Rectal smooth muscle tissue (tissue), 1 donor: ENCODE measurements around the gene BIN1.

Experiments
- H3K27ac ChIP-seq: one replicate; pipeline ENCODE4 v1.7.0; 2013; ENCODE audit warnings: low read depth, low read length, inconsistent platforms
- H3K27me3 ChIP-seq: one replicate; pipeline ENCODE4 v1.7.0; 2013; ENCODE audit warnings: low read length; ENCODE audit not compliant: control insufficient read depth, insufficient read depth
- H3K36me3 ChIP-seq: one replicate; pipeline ENCODE4 v1.7.0; 2013; ENCODE audit warnings: low read length; ENCODE audit not compliant: control insufficient read depth, insufficient read depth
- H3K4me1 ChIP-seq: one replicate; pipeline ENCODE4 v1.7.0; 2013; ENCODE audit warnings: low read length; ENCODE audit not compliant: control insufficient read depth, insufficient read depth
- H3K4me3 ChIP-seq: one replicate; pipeline ENCODE4 v1.7.0; 2013; ENCODE audit warnings: low read length
- H3K9ac ChIP-seq: one replicate; pipeline ENCODE4 v1.7.0; 2013; ENCODE audit warnings: low read length

The BIN1 gene

DNA sequence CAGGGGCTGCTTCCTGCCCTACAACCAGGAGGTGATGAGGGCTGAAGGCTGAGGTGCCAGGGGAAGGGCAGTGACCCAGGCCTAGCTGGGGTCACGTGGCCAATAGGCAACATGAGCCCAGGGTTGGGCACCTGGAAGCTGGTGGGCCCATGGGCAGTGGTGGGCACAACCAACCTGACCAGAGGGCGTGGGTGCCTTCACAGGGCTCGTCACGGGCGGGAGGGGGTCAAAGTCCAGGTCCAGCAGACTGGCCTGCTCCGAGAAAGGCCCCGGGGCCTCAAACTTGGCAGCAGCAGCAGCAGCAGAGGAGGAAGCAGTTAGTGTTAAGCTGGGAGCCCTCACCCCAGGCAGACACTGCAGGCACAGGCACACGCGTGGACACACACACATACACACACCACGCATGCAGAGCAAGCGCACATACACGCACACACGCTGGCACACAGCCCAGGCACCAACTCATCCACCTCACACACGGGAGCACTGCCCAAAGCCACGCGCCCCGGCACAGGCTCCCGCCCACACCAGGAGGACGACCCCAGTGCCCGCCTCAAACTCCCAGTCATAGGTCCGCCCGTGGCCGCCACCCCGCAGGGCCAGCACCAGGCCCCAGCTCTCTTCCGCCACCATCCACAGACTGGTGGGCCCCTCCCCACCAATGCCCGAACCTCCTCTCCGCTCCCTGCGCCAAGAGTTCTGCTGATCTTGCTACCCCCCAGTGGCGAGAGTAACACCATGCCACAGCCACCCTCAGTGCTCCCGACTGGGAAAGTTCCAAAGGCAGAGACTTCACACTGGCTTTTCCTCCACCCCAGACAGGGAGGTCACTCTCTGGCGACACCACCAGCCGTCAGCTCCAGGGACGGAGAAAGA lies 53.0 kb downstream of the BIN1 start:
- H3K9ac ChIP-seq = no peak overlapping the region
- H3K4me1 ChIP-seq = no peaks in the 10 kb centered on the region
- no peak overlapping the region for H3K27ac ChIP-seq
- H3K36me3 ChIP-seq = no peaks in the 10 kb centered on the region
- no peak overlapping the region for H3K4me3 ChIP-seq
- no peaks in the 10 kb centered on the region for H3K27me3 ChIP-seq

DNA sequence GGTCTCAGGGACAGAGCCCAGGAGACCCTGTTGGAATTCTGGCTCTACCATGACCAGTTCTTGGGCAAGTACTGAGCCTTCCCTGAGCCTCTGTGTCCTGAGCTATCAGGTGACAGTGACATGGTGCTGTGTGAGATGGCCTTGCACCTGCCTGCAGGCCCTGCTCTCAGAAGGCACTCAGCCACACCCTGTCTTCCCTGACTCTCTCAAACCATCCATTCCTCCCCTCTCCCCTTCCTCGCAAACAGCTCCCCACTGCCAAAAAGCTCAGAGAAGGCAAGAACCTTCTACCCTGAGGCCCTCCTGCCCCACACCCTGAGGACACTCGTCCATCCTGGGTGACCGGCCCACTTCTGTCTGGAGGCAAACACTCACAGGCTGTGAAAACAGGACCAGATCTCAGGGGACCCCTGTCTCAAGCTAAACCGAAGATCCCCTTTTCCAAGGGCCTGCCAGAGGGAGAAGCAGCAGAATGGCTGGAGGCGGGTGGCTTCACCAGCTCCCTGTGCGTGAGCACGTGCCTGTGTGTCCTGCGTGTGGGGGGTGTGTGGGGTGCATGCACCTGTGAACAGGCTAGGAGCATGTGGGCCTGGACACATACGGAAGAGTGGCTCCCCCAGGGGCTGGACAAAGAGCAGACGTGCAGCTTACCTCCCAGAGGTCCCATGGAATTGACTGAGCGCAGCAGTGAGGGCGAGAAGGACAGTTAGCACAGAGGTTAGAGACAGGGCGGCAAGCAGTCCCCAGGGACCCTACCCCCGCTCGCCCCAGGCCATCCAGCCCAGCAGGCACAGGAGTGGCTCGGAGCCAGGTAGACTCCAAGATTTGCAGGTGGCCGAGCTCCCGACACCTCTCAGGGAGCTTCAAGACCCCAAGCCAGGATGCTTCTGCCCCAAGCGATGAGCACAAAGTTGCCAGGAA lies 53.9 kb downstream of the BIN1 start:
- no peak overlapping the region for H3K4me3 ChIP-seq
- no peaks in the 10 kb centered on the region for H3K4me1 ChIP-seq
- H3K27me3 ChIP-seq = no peaks in the 10 kb centered on the region
- H3K36me3 ChIP-seq = peaks cover 4% of the 10 kb centered on the region
- no peak overlapping the region for H3K9ac ChIP-seq
- H3K27ac ChIP-seq = no peak overlapping the region

DNA sequence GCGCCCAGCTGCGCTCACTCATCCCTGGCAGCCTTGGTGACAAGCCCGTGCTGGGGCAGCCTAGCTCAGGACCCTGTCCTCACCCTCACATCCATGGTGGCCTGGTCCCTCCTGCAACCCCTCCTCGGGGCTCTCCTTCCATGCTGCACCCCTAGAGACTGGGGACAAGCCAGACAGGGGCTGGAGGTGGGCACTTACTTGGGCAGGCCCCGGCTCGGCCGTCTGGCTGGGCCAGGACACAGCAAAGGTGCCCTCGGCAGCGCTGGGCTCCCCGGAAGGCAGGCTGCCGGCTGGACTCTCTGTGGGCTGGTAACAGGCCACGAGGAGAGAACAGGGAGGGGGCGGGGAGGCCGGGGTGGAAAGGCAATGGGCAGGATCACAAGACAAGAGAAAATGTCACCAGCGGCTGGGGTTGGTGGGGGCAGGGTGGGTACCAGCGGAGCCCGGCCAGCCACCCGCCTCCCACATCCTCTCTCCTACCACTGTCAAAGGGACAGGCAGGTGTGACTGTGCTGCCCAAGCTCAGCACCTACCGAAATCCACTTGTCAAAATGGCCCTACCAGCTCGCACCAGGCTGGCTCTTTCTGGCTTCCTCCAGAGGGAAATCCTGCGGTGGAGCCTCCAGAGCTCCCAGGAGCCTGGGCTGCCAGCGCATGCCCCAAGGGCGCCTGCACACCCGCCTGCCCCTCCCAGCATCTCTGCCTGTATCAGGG lies 54.7 kb downstream of the BIN1 start:
- Histone ChIP-seq H3K27ac (no peak overlapping the region), H3K4me1 (no peaks in the 10 kb centered on the region), H3K27me3 (no peaks in the 10 kb centered on the region), H3K9ac (no peak overlapping the region), H3K4me3 (no peak overlapping the region), H3K36me3 (peaks cover 4% of the 10 kb centered on the region)

DNA sequence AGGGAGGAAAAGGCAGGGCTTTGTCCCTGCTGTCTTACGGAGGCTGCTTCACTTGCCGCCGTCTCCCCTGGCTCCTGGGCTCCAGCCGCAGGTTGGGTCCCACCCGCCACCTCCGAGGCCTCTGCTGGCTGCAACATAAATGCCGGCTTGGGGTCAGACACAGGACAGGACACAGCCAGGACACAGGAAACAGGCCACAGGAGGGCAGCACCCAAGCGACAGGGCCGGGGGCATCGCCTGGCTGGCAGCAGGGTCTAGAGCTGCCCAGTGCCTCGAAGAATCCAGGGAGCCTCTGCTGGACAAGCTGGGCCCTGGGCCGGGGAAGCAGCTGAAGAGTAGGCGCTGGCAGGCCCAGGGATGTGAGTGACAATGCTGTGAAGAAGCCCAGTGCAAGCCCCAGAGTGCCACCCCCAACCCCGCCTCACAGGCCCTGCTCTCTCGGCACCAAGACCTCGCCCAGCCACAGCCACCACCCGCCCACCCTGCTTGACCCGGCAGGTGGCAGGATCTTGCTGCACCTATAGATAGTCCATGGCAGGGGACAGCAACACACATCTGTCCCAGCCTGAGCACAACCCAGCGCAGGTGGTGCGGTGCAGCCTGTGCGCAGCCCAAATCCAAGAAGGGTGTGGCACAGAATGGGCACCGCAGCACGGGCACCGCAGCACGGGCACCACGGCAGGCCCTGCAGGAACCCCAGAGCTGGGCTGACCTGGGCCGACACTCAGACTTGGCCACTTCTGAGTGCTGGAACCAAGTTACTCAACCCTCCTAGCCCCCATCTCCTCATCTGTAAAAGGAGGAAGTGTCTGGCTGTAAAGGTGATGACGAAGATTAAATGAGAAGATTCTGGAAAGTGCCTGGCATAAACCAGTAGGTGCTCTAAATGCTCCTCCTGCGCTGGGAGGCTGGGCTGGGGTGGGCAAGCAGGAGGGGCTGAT lies 55.6 kb downstream of the BIN1 start:
- Histone ChIP-seq H3K4me1 (no peaks in the 10 kb centered on the region), H3K27ac (no peak overlapping the region), H3K9ac (no peak overlapping the region), H3K4me3 (no peak overlapping the region), H3K27me3 (no peaks in the 10 kb centered on the region), H3K36me3 (peaks cover 4% of the 10 kb centered on the region)

DNA sequence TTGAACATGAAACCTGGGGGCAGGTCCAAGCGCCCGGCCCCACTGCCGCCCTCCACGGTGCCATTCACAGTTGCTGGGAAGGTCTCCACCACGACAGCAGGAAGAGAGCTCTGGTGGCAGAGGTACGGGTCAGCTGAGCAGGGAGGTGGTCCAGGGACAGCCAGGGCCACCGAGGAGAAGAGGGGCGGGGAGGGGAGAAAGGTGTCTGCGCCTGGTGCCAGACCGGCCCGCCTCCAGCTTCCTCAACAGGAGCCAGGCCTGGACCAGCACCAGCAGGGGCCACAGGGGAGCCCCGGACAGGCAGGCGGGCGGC lies 56.2 kb downstream of the BIN1 start:
- Histone ChIP-seq H3K27me3 (no peaks in the 10 kb centered on the region), H3K27ac (no peak overlapping the region), H3K4me3 (no peak overlapping the region), H3K4me1 (no peaks in the 10 kb centered on the region), H3K36me3 (peaks cover 4% of the 10 kb centered on the region), H3K9ac (no peak overlapping the region)

DNA sequence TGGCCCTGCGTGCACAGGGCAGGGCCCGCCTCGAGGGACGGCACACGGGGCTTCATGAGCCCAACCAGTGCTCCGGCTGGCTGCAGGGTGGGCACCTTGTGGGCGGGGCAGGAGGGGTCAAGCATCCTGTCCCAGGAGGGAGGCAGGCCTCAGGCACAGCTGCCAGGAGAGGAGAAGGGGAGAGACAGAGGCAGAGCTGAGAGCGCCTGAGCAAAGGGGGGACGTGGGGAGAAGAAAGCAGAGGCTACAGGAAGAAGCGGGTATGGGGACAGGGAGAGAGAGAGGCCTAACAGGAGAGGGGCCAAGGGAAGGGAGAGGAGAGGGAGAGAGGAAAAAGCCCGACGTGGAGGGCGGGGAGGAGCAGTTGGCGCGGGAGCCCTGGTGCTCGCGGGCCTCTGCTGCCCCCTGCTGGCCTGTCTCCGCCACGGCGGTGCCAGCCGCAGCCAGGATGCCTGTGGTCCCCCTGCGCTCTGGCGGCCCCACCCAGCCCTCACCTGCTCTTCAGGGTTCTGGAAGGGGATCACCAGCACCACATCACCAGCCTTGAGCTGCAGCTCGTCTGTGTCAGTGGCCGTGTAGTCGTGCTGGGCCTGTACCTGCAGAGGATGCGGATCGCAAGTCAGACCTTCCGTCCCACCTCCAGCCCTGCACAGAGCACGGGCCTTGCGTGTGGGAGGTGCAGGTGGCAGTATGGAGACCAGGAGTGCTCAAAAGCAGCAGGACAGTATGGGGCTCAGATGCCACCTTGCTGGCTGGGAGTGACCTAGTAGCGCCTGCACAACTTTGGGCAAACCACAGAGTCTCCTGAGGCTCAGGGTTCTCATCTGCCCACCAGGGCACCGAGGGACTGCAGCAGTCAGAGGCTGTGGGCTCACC lies 56.8 kb downstream of the BIN1 start:
- Histone ChIP-seq H3K27me3 (no peaks in the 10 kb centered on the region), H3K9ac (no peak overlapping the region), H3K4me3 (no peak overlapping the region), H3K27ac (no peak overlapping the region), H3K36me3 (peaks cover 4% of the 10 kb centered on the region), H3K4me1 (no peaks in the 10 kb centered on the region)

DNA sequence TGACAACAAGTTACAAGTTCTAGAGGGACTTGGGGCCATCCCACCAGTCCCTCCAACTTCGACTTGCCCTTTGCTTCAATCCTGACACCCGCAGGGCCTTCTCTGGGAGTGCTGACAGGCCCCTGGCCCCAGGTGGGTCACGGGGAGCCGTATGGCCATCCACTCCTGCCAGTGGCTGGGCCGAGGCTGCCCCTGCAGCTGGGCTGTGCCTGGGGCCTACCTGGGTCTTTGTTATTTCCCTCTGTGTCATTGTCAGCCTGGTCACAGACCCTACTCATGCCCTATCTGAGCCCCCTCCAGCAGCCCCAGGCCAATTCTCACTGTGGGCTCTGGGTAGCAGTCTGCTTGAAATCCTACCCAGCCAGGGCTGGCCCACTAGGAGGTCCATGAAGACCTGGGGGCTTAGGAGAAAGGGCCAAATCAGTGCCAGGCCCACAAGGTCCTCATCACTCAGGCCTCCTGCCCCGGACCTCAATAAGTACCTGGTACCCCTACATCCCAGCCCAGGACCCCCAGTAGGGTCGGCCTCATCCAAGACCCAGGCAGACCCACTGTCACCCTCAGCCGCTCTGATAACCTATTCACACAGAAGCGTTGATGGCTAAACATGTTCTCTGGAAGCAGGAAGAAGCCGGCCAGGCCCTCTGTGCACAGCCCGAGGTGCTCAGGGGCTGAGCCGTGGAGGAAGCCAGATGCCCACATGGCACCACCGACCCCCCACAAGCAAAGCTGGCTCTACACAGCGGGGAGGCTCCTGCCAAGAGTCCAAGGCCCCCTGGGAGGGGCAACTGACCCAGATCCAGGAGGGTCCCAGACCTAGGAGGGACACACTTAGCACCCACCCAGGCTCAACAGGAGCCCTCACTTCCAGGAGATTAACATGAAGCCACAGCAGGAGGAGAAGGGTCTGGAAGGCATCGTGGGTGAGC lies 57.7 kb downstream of the BIN1 start:
- H3K36me3 ChIP-seq = peaks cover 4% of the 10 kb centered on the region
- H3K4me3 ChIP-seq = no peak overlapping the region
- no peaks in the 10 kb centered on the region for H3K27me3 ChIP-seq
- no peaks in the 10 kb centered on the region for H3K4me1 ChIP-seq
- no peak overlapping the region for H3K27ac ChIP-seq
- H3K9ac ChIP-seq = no peak overlapping the region

DNA sequence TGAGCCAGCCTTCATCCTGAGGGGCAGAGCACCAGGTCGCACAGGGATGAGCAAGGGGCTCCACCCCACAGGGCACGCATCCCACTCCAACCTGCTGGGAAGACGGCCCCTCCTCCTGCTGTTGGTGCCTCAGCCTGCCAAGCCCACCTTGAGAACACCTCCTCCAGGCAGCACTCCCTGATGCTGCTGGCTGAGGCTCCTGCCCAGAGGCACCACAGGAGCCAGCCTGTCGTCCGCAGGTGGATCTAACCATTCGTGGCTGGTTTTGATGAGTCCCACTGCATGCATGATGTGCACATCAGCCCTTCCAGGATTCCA lies 58.4 kb downstream of the BIN1 start:
- Histone ChIP-seq H3K4me3 (no peak overlapping the region), H3K27ac (no peak overlapping the region), H3K36me3 (peaks cover 4% of the 10 kb centered on the region), H3K9ac (no peak overlapping the region), H3K27me3 (no peaks in the 10 kb centered on the region), H3K4me1 (no peaks in the 10 kb centered on the region)

DNA sequence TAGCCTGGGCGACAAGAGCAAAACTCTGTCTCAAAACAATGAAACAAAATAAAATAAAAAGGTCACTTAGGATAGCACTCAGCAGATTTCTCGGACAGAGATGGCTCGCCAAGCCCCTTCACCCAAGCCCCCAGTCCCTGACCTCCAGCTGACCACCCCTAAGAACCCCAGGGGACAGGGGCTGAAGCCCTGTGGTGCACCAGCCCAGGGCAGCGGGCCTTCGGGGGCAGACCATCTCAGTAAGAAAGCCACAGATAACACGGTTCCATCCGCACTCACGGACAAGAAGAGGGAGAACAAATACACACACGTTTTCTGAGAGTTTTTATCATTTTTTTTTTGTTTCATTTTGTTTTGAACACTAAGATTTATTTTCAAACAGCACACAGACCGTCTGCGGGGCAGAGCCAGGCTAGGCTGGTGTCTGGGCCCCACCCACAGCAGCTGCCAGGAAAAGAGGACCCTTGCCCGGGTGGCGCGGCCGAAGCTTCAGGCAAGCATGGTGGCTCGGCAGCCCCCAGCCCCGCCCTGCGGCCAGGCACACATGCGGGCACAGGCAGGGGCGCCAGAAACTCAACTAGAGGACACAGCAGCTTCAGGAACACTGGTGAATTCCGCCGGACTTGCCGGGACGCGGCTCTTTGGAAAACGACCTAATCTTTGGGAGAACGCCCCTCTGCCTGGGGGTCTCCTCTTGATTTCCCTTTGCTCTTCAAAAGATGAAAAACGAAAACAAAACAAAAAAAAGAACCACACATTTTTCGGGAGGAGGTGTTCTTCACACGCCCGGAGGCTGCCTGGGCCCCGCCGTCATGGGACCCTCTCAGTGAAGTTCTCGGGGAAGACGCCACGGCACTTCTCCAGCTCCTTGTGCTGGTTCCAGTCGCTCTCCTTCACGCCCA lies 59.0 kb downstream of the BIN1 start:
- Histone ChIP-seq H3K27me3 (no peaks in the 10 kb centered on the region), H3K36me3 (peaks cover 4% of the 10 kb centered on the region), H3K27ac (no peak overlapping the region), H3K4me1 (no peaks in the 10 kb centered on the region), H3K4me3 (no peak overlapping the region), H3K9ac (no peak overlapping the region)

DNA sequence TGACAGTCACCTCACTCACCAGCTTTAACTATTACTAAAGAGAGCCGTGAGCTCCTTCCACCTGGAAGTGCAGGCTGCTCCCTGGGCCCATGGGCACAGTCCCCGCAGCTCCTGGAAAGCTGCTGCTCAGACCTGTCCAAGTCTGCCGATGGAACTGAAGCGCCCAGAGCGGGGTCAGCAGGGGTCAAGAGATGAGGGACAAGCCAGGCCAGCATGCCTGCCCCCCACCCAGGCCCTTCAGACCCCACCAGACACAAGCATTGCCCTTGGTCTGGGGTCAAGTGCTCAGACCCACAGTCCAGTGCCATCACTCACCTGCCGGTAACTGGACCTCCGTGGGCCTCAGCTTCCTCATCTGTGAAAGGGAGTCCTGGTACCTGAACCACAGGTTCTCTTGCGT lies 59.9 kb downstream of the BIN1 start:
- H3K4me1 ChIP-seq = no peaks in the 10 kb centered on the region
- H3K9ac ChIP-seq = no peak overlapping the region
- no peak overlapping the region for H3K4me3 ChIP-seq
- H3K27ac ChIP-seq = no peak overlapping the region
- no peaks in the 10 kb centered on the region for H3K27me3 ChIP-seq
- H3K36me3 ChIP-seq = peaks cover 4% of the 10 kb centered on the region
